Endothelial cell of umbilical vein (primary cell): ENCODE data around the gene CEP70. TPM values are rescaled to one million over a fixed set of nuclear protein-coding genes. Genes with fewer than 3 reads are reported as not detected.
"Not testable (repeated sequence)": the region's sequence is repeated elsewhere in the genome, so short reads cannot be mapped to it uniquely, and the experiment has no call there.

ENCODE experiments used
- BruUV-seq: library from RNA; stranded (reverse); fragments of 400-500 nt; replicated peaks from 2 replicates; lab custom pipeline; 2021; lab: Mats Ljungman, UMichigan
- CTCF ChIA-PET: fragments of 300-600, 350-600 bp; sonication (Branson Sonifier 250); formaldehyde crosslinking; loops from one replicate; lab custom pipeline; 2021; ENCODE audit warnings: antibody characterized with exemption, inconsistent platforms; lab: Charles Lee
- POLR2A ChIA-PET: fragments of 300-600, 350-600 bp; sonication (Branson Sonifier 250); formaldehyde crosslinking; loops from one replicate; lab custom pipeline; 2021; ENCODE audit warnings: antibody characterized with exemption, inconsistent platforms; lab: Charles Lee
- DNase-seq: peaks from one replicate; pipeline ENCODE4 v3.0.0-alpha.2; 2011; ENCODE audit warnings: low read depth, low spot score
- FAIRE-seq: peaks from 2 replicates; lab custom pipeline; 2011; peaks lifted over from hg19 to GRCh38; lab: Jason Lieb, UNC
- H2AFZ ChIP-seq: 2 replicates; pipeline ENCODE4 v1.6.0; 2012; ENCODE audit warnings: low read depth, low read length, control low read depth, inconsistent platforms
- H3K27ac ChIP-seq: 2 replicates; pipeline ENCODE4 v1.5.1; 2011; ENCODE audit warnings: low read depth, mild to moderate bottlenecking, control low read depth, low read length, moderate library complexity; ENCODE audit not compliant: insufficient read depth
- H3K27me3 ChIP-seq, 2 experiments: 2 replicates each; pipeline versions ENCODE4 v1.6.0 to v1.6.1; 2011; ENCODE audit warnings: low read length in 2 of 2, mixed read lengths in 1 of 2; ENCODE audit not compliant: control insufficient read depth in 2 of 2, insufficient read depth in 2 of 2
- H3K36me3 ChIP-seq, 2 experiments: 2 replicates in 1 of 2; 3 replicates in 1 of 2; pipeline ENCODE4 v1.5.1; 2011; ENCODE audit warnings: low read length in 2 of 2, mild to moderate bottlenecking in 1 of 2, moderate library complexity in 1 of 2; ENCODE audit not compliant: control insufficient read depth in 2 of 2, insufficient read depth in 2 of 2; ENCODE audit errors: extremely low read depth in 1 of 2
- H3K4me1 ChIP-seq: 3 replicates; pipeline ENCODE4 v1.5.1; 2011; ENCODE audit warnings: mild to moderate bottlenecking, low read length; ENCODE audit not compliant: control insufficient read depth, insufficient read depth; ENCODE audit errors: extremely low read depth
- H3K4me2 ChIP-seq: 2 replicates; pipeline ENCODE4 v1.6.1; 2011; ENCODE audit warnings: low read length, control low read depth, mixed read lengths; ENCODE audit not compliant: insufficient read depth
- H3K4me3 ChIP-seq, 3 experiments: fragments of 200-600 bp in 1 of 3; sonication (generic), shearing (Covaris generic) in 1 of 3; replicated peaks in 1 of 3; 2 replicates each; pipeline ENCODE4 v1.5.1; 2011 to 2016; ENCODE audit warnings: control low read depth in 3 of 3, low read length in 3 of 3, mild to moderate bottlenecking in 2 of 3, inconsistent platforms in 1 of 3, low read depth in 1 of 3, moderate library complexity in 1 of 3; ENCODE audit not compliant: insufficient read depth in 1 of 3
- H3K79me2 ChIP-seq: 2 replicates; pipeline ENCODE4 v1.6.0; 2012; ENCODE audit warnings: low read length, inconsistent platforms; ENCODE audit not compliant: control insufficient read depth, insufficient read depth
- H3K9ac ChIP-seq: replicated peaks from 2 replicates; pipeline ENCODE3; 2011; ENCODE audit warnings: low read length, control low read depth; ENCODE audit not compliant: insufficient read depth; ENCODE audit errors: extremely low read depth
- H3K9me1 ChIP-seq: replicated peaks from 3 replicates; pipeline ENCODE4 v1.6.0; 2011; ENCODE audit warnings: mild to moderate bottlenecking, low read length; ENCODE audit not compliant: control insufficient read depth, insufficient read depth; ENCODE audit errors: extremely low read depth
- H3K9me3 ChIP-seq: replicated peaks from 2 replicates; pipeline ENCODE4 v1.5.1; 2012; ENCODE audit warnings: low read length, inconsistent platforms; ENCODE audit not compliant: control insufficient read depth, insufficient read depth
- H4K20me1 ChIP-seq: replicated peaks from 2 replicates; pipeline ENCODE3; 2011; ENCODE audit warnings: mild to moderate bottlenecking, low read length; ENCODE audit not compliant: control insufficient read depth, insufficient read depth; ENCODE audit errors: extremely low read depth
- GATA2 ChIP-seq: IDR thresholded peaks from 2 replicates; pipeline ENCODE4 v1.7.0; 2011; ENCODE audit warnings: low read depth, mild to moderate bottlenecking, moderate library complexity, mixed read lengths, low read length; ENCODE audit not compliant: insufficient read length, insufficient read depth
- POLR2AphosphoS5 ChIP-seq: IDR thresholded peaks from 2 replicates; pipeline ENCODE4 v1.6.1; 2012; ENCODE audit warnings: low read depth, mild to moderate bottlenecking, control low read depth, low read length, moderate library complexity; ENCODE audit not compliant: insufficient read depth
- dilution Hi-C: fragments of 300-500 bp; cut with MboI; formaldehyde crosslinking; loops from one replicate; pipeline ENCODE4 v1.15.0; 2019; ENCODE audit warnings: low sequenced_read_pairs; ENCODE audit not compliant: extremely low pct_ligation_motif_present
- intact Hi-C: fragments of 100-400 bp; cut with micrococcal nuclease; formaldehyde crosslinking; loops from one replicate; pipeline ENCODE4 v1.10.0; 2022
- polyA plus RNA-seq, 4 experiments: library from polyadenylated mRNA; depleted of rRNA in 3 of 4; stranded (reverse) in 3 of 4; unstranded in 1 of 4; fragments of >200 nt; gene quantifications; 2 replicates each; pipeline versions ENCODE4 v1.2.1 to v1.2.3, GENCODE V29; 2011 to 2012; ENCODE audit warnings: missing spikeins in 1 of 4
- total RNA-seq: library from RNA; stranded (reverse); gene quantifications from 2 replicates; pipeline ENCODE4 v1.2.3, GENCODE V29; 2021
- TF ChIP-seq, protein P1 (sequence below): IDR thresholded peaks from 2 replicates; pipeline ENCODE4 v1.6.1; 2011; ENCODE audit not compliant: insufficient read depth, insufficient read length

Gene CEP70
- total and polyA plus RNA-seq, 2 donors (not counting 3 experiments of a cell fraction or from before 2014, with no cell fraction given) = 2.1 to 16.9 TPM

DNA sequence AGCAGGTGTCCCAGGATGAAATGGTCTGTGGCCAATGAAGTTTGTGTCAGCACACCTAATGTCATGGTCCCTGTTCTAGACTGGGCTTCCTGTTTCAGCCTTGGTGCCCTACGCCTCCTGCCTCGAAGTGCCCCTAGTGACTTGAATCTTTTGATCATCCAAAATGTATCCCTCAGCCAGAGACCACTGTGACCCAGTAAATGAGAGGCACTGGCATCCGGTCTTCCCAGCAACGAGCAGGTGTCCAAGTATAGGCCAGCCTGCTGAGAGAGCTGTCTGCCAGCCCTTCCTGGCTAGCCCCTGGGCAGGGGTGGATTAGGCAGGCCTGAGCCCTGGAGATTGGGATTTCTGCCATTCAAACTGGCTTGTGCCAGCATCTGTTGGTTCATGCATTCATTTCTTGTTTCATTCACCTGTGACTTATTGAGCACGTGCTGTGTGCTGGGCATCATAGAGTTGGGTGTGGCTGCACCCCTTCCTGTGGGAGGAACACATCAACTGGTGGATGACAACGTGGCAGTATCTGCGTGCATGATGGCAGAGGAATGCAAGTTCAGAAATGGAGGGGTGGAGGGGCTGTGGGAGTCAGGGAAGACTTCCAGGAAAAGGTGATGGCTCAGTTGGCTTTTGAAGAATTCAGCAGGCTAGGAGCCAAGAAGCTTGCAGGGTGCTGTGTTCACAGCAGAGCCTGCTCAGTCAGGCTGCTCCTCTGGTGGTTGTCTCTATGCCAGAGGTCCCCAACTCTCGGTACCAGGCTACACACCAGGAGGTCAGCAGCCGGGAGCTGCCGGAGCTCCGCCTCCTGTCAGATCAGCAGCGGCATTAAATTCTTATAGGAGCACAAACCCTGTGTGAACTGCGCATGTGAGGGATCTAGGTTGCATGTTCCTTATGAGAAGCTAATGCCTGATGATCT lies 138.0 kb downstream of the CEP70 start:
- TF ChIP-seq GATA2 = no peak
- no peak for TF ChIP-seq POLR2AphosphoS5
- TF ChIP-seq, protein P1, sequence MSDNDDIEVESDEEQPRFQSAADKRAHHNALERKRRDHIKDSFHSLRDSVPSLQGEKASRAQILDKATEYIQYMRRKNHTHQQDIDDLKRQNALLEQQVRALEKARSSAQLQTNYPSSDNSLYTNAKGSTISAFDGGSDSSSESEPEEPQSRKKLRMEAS = no peak
- CTCF ChIA-PET = no interaction called here
- Histone ChIP-seq H3K9me1 (no peaks in the 10 kb centered on the region), H4K20me1 (no peaks in the 10 kb centered on the region), H3K9ac (no peak overlapping the region), H3K4me2 (no peak overlapping the region), H3K27me3 (no peaks in the 10 kb centered on the region), H3K27ac (no peak overlapping the region), H3K36me3 (no peaks in the 10 kb centered on the region), H3K4me3 (no peak overlapping the region), H3K9me3 (no peaks in the 10 kb centered on the region), H2AFZ (no peak overlapping the region), H3K4me1 (no peaks in the 10 kb centered on the region), H3K79me2 (no peaks in the 10 kb centered on the region)
- DNase-seq (no peak), FAIRE-seq (no peak)
- intact Hi-C loops (no loop called here), dilution Hi-C loops (no loop called here)
- no TSS peak for BruUV-seq
- POLR2A ChIA-PET = no interaction called here

DNA sequence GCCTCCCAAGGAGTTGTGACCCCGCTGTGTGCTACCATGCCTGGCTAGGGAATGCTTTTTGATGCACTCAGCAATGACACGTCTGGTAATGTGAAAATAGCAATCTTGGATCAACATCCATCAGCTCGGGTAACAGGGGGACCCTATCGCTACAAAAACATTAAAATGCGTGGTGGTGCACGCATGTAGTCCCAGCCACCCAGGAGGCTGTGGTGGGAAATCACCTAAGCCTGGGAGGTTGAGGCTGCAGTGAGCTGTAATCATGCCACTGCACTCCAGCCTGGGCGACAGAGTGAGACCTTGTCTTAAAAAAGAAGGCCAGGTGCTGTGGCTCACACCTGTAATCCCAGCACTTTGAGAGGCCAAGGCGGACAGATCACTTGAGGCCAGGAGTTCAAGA lies 140.1 kb downstream of the CEP70 start:
- H3K4me3 ChIP-seq, H3K9me1 ChIP-seq, dilution Hi-C loops, CTCF ChIA-PET, BruUV-seq, FAIRE-seq, H3K36me3 ChIP-seq, H4K20me1 ChIP-seq, DNase-seq, H3K27ac ChIP-seq, POLR2A ChIA-PET, H3K9ac ChIP-seq, H3K27me3 ChIP-seq, H3K79me2 ChIP-seq, H3K4me1 ChIP-seq, H2AFZ ChIP-seq, intact Hi-C loops, H3K4me2 ChIP-seq, H3K9me3 ChIP-seq: not testable (repeated sequence)
